ENCODE measurements around the gene NOP56. TPM values are rescaled to one million over a fixed set of nuclear protein-coding genes. Genes with fewer than 3 reads are reported as not detected.
"Not testable (repeated sequence)": the region's sequence is repeated elsewhere in the genome, so short reads cannot be mapped to it uniquely, and the experiment has no call there.

The NOP56 gene
- total RNA-seq, 3 donors from 2014 or later = 80.8 to 116 (median 107) TPM

DNA sequence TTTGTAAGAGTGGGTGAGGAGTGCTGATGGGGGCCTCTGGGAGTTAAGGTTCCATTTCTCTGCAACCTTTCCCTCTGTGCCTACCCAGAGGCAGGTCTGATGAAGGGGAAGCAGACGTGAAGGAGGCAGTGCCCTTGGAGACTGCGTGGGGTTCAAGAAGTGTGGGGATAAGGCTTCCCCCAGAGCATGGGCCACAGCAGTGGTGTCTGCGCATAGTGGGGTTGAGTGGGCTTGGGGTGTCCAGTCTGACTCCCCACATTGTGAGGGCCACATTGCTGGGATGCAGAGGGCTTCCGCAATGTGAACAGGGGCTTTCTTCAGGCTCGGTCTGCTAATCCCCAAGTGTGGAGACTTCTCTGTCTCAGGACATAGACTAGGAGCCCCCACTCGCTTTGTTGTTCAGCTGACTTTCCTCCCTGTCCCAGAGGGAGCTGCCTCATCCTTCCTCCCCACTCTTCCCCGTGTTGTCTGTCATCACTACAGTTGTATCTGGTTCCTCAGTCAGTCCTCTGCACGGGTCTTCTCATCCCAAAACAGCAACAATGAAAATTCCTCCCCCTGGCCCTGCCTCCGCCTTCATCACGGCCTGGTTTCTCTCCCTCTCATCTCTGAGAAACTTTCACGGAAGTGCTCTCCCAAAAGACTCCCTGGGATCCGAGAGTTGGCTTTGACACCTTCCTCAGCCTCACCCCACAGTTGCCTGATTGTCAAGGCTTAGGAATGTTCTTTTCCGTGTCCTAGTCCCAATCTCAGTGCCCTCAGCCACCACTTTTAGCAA lies 43.0 kb downstream of the NOP56 start:
- H3K9me3 ChIP-seq = no peaks in the 10 kb centered on the region
- H3K4me1 ChIP-seq (ENCODE audit: low read depth) = peaks cover 8% of the 10 kb centered on the region
- intact Hi-C loops (cut with DNase I, micrococcal nuclease) = no loop called here
- DNase-seq = no peak
- no peaks in the 10 kb centered on the region for H3K36me3 ChIP-seq (ENCODE audit: low read depth)
- ATAC-seq = no peak
- no peak overlapping the region for H3K4me3 ChIP-seq
- no peak for TF ChIP-seq CTCF (IDR thresholded peaks at IDR 0.05)

DNA sequence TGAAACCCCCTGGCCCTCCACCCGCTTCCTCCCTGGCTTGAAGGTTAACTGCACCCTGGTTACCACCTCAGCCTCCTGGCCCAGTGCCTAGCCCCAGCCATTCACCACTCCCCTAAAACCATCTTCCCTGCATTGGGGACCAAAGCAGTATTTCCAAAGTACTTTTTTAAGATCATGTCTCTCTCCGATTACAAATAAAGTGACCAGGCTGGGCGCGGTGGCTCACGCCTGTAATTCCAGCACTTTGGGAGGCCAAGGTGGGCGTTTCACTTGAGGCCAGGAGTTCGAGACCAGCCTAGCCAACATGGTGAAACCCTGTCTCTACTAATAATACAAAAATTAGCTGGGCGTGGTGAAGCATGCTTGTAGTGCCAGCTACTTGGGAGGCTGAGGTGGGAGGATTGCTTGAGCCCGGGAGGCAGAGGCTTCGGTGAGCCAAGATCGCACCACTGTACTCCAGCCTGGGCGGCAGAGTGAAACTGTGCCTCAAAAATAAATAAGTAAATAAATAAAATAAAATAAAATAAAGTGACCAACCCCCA lies 43.6 kb downstream of the NOP56 start:
- ATAC-seq; intact Hi-C loops (cut with DNase I, micrococcal nuclease): not testable (repeated sequence)

DNA sequence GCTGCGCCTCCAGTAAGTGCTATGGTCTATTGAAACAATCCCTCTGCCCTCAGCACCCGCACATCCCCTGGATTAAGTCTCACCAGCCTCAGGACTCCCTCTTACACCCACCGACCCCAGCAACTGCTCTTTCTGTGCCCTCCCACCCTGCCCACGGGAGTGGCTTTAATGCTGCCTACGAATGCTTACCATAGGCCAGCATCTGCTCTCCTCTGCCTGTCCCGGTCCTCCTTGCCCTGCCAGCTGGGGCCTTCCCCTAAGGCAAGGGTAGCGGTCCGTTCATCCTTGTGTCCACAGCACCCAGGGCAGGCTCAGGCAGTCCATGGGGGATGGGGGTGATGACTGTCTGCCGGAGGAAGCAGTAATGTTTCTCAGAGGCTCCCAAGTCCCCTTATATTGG lies 44.2 kb downstream of the NOP56 start:
- intact Hi-C loops (cut with DNase I, micrococcal nuclease) = no loop called here
- DNase-seq (no peak), ATAC-seq (no peak)
- Histone ChIP-seq H3K4me1 (ENCODE audit: low read depth) (peaks cover 8% of the 10 kb centered on the region), H3K9me3 (no peaks in the 10 kb centered on the region), H3K36me3 (ENCODE audit: low read depth) (no peaks in the 10 kb centered on the region), H3K4me3 (no peak overlapping the region)
- TF ChIP-seq CTCF (IDR thresholded peaks at IDR 0.05) = no peak

More for the DNA sequence above, 43.6 kb downstream of the NOP56 start:
- H3K9me3 ChIP-seq; H3K4me3 ChIP-seq; DNase-seq; H3K36me3 ChIP-seq (ENCODE audit: low read depth); H3K4me1 ChIP-seq (ENCODE audit: low read depth): not testable (repeated sequence)

DNA sequence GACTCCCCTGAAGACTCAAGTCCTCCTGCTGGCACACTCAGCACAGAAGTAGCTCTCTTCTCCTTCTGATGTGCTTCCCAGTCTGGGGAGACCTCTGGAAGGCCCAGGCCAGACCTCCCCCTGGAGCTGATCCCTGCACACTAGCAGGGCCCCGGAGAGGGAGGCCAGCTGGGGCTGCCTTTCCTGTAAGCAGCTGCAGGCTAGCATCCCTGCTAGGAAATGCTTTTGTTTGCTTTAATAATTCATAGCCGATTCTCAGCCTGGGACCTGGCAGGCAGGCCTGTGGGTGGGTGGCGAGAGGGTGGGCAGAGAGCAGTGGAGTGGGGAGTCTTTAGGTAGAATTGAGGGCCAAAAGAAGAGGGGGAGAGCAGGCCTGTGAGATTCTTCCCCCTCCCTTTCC lies 45.3 kb downstream of the NOP56 start:
- H3K4me1 ChIP-seq (ENCODE audit: low read depth) = peaks cover 8% of the 10 kb centered on the region
- ATAC-seq = no peak
- DNase-seq = no peak
- H3K36me3 ChIP-seq (ENCODE audit: low read depth) = no peaks in the 10 kb centered on the region
- H3K4me3 ChIP-seq = no peak overlapping the region
- no peak for TF ChIP-seq CTCF (IDR thresholded peaks at IDR 0.05)
- H3K9me3 ChIP-seq = no peaks in the 10 kb centered on the region
- intact Hi-C loops (cut with DNase I, micrococcal nuclease) = no loop called here

GRCh38 chr20:2698186-2698817 lies 45.9 kb downstream of the NOP56 start:
- no peaks in the 10 kb centered on the region for H3K9me3 ChIP-seq
- no peak for TF ChIP-seq CTCF (IDR thresholded peaks at IDR 0.05)
- intact Hi-C loops (cut with DNase I, micrococcal nuclease) = no loop called here
- DNase-seq (no peak), ATAC-seq (no peak)
- no peaks in the 10 kb centered on the region for H3K36me3 ChIP-seq (ENCODE audit: low read depth)
- peaks cover 8% of the 10 kb centered on the region for H3K4me1 ChIP-seq (ENCODE audit: low read depth)
- H3K4me3 ChIP-seq = no peak overlapping the region

- Histone ChIP-seq H3K4me3 (no peak overlapping the region), H3K4me1 (ENCODE audit: low read depth) (peaks cover 2% of the 10 kb centered on the region), H3K9me3 (no peaks in the 10 kb centered on the region), H3K36me3 (ENCODE audit: low read depth) (no peaks in the 10 kb centered on the region)
- intact Hi-C loops (cut with DNase I, micrococcal nuclease) = no loop called here
- no peak for DNase-seq
- no peak for ATAC-seq
- no peak for TF ChIP-seq CTCF (IDR thresholded peaks at IDR 0.05)
Observed at GRCh38 chr20:2698912-2699311, 46.5 kb downstream of the NOP56 start.

All from mucosa of descending colon (tissue), 3 donors.